SK-N-SH (cell line): ENCODE data around the gene AGBL1. TPM values are rescaled to one million over a fixed set of nuclear protein-coding genes. Genes with fewer than 3 reads are reported as not detected.

Experiments used
- CTCF ChIA-PET: fragments of 300-600, 350-600 bp; formaldehyde crosslinking; extraction: SDS; loops from one replicate; lab custom pipeline; 2021; lab: Yijun Ruan, JAX
- POLR2A ChIA-PET: fragments of 350-600 bp; sonication (Branson Sonifier 250); formaldehyde crosslinking; extraction: SDS; loops from one replicate; lab custom pipeline; 2020; ENCODE audit warnings: antibody characterized with exemption, inconsistent platforms; lab: Yijun Ruan, JAX
- DNase-seq: peaks from one replicate; pipeline ENCODE4 v3.0.0; 2012
- H2AFZ ChIP-seq: fragments of 200-600 bp; sonication (generic); 2 replicates; pipeline ENCODE4 v1.8.1; 2016; ENCODE audit warnings: antibody characterized with exemption, mild to moderate bottlenecking, low read depth
- H3F3A ChIP-seq: fragments of 200-600 bp; sonication (generic); replicated peaks from 2 replicates; pipeline ENCODE3; 2016; ENCODE audit warnings: antibody characterized with exemption, mild to moderate bottlenecking; ENCODE audit not compliant: insufficient read depth
- H3K27ac ChIP-seq, 2 experiments: fragments of 200-500 bp in 1 of 2; fragments of 200-600 bp in 1 of 2; sonication (Bioruptor generic) in 1 of 2; sonication (generic), shearing (Covaris generic) in 1 of 2; 2 replicates each; pipeline versions ENCODE4 v1.5.1 to v1.6.1; 2014 to 2016; ENCODE audit warnings: low read depth in 2 of 2, inconsistent platforms in 1 of 2, low read length in 1 of 2, mild to moderate bottlenecking in 1 of 2, mixed read lengths in 1 of 2
- H3K27me3 ChIP-seq: fragments of 200-600 bp; sonication (generic), shearing (Covaris generic); 2 replicates; pipeline ENCODE4 v1.6.1; 2016; ENCODE audit warnings: mixed run types; ENCODE audit not compliant: insufficient read depth
- H3K36me3 ChIP-seq, 2 experiments: fragments of 200-500 bp in 1 of 2; fragments of 200-600 bp in 1 of 2; sonication (Bioruptor generic) in 1 of 2; sonication (generic) in 1 of 2; replicated peaks in 1 of 2; 2 replicates each; pipeline versions ENCODE3 to v1.5.1; 2014 to 2016; ENCODE audit warnings: low read length in 1 of 2, mild to moderate bottlenecking in 1 of 2; ENCODE audit not compliant: insufficient read depth in 2 of 2, control insufficient read depth in 1 of 2
- H3K4me1 ChIP-seq, 2 experiments: fragments of 200-500 bp in 1 of 2; fragments of 200-600 bp in 1 of 2; sonication (Bioruptor generic) in 1 of 2; sonication (generic), shearing (Covaris generic) in 1 of 2; 2 replicates each; pipeline versions ENCODE4 v1.5.1 to v1.6.1; 2014 to 2016; ENCODE audit warnings: low read depth in 1 of 2, low read length in 1 of 2, mixed run types in 1 of 2; ENCODE audit not compliant: insufficient read depth in 2 of 2, control insufficient read depth in 1 of 2
- H3K4me2 ChIP-seq: fragments of 200-600 bp; sonication (generic), shearing (Covaris generic); 2 replicates; pipeline ENCODE4 v1.6.1; 2017; ENCODE audit warnings: mixed run types
- H3K4me3 ChIP-seq, 2 experiments: fragments of 200-500 bp in 1 of 2; fragments of 200-600 bp in 1 of 2; sonication (Bioruptor generic) in 1 of 2; sonication (generic), shearing (Covaris generic) in 1 of 2; 2 replicates each; pipeline versions ENCODE4 v1.5.1 to v1.8.1; 2014 to 2016; ENCODE audit warnings: low read depth in 2 of 2, inconsistent platforms in 1 of 2, low read length in 1 of 2, mild to moderate bottlenecking in 1 of 2, mixed read lengths in 1 of 2, moderate library complexity in 1 of 2
- H3K79me2 ChIP-seq: fragments of 200-600 bp; sonication (generic); 2 replicates; pipeline ENCODE4 v1.8.1; 2017; ENCODE audit warnings: mild to moderate bottlenecking; ENCODE audit not compliant: insufficient read depth
- H3K9ac ChIP-seq: fragments of 200-600 bp; sonication (generic); 2 replicates; pipeline ENCODE4 v1.6.1; 2017; ENCODE audit warnings: mixed run types
- H3K9me2 ChIP-seq: fragments of 200-600 bp; sonication (generic); 2 replicates; pipeline ENCODE4 v1.6.1; 2017; ENCODE audit warnings: mixed run types
- H3K9me3 ChIP-seq: fragments of 200-600 bp; sonication (generic); 2 replicates; pipeline ENCODE4 v1.6.1; 2017; ENCODE audit warnings: mixed run types, mild to moderate bottlenecking, moderate library complexity
- H4K20me1 ChIP-seq: fragments of 200-600 bp; sonication (generic); 2 replicates; pipeline ENCODE4 v1.6.1; 2017; ENCODE audit warnings: mild to moderate bottlenecking, mixed run types; ENCODE audit not compliant: insufficient read depth
- CHD2 ChIP-seq: fragments of 150-350 bp; IDR thresholded peaks from 2 replicates; pipeline ENCODE4 v1.6.1; 2018; ENCODE audit warnings: low read length; ENCODE audit not compliant: partially characterized antibody
- EP300 ChIP-seq, 2 experiments: IDR thresholded peaks; 2 replicates each; pipeline versions ENCODE4 v1.4.0 to v1.6.1; 2012; ENCODE audit warnings: borderline replicate concordance in 1 of 2, low read depth in 1 of 2, low read length in 1 of 2
- MXI1 ChIP-seq: IDR thresholded peaks from 2 replicates; pipeline ENCODE4 v1.6.1; 2012; ENCODE audit warnings: mild to moderate bottlenecking, low read depth, low read length, improper control_type of control experiment
- NRF1 ChIP-seq: IDR thresholded peaks from 2 replicates; pipeline ENCODE4 v1.6.1; 2012; ENCODE audit warnings: low read depth, mild to moderate bottlenecking, low read length
- RAD21 ChIP-seq: IDR thresholded peaks from 2 replicates; pipeline ENCODE4 v1.6.1; 2012; ENCODE audit warnings: mild to moderate bottlenecking, low read length
- RXRA ChIP-seq: IDR thresholded peaks from 2 replicates; pipeline ENCODE4 v1.4.0; 2012; ENCODE audit warnings: low read depth, mild to moderate bottlenecking, borderline replicate concordance
- SMC3 ChIP-seq: IDR thresholded peaks from 2 replicates; pipeline ENCODE4 v1.6.1; 2012; ENCODE audit warnings: low read depth, low read length, improper control_type of control experiment
- TAF1 ChIP-seq: IDR thresholded peaks from 2 replicates; pipeline ENCODE4 v1.6.1; 2012; ENCODE audit warnings: low read depth, mild to moderate bottlenecking, low read length, moderate library complexity, borderline replicate concordance
- WGBS: methylation state at CpG from one replicate; pipeline ENCODE4 v1.1.6; 2017; ENCODE audit warnings: low lambda C conversion rate; 5-methylcytosine and 5-hydroxymethylcytosine counted together
- polyA plus RNA-seq, 3 experiments: library from polyadenylated mRNA; depleted of rRNA; stranded (reverse); fragments of >200 nt; gene quantifications; 2 replicates each; pipeline ENCODE4 v1.2.3, GENCODE V29; 2012
- TF ChIP-seq, protein P1 (sequence below): fragments of 200-600 bp; sonication (generic); IDR thresholded peaks from 2 replicates; pipeline ENCODE4 v1.6.1; 2017; ENCODE audit warnings: antibody characterized with exemption, mild to moderate bottlenecking, moderate library complexity
- TF ChIP-seq, protein P2 (sequence below): IDR thresholded peaks from 2 replicates; pipeline ENCODE4 v1.4.0; 2012; ENCODE audit warnings: low read depth, borderline replicate concordance
- TF ChIP-seq, protein P3 (sequence below): IDR thresholded peaks from 2 replicates; pipeline ENCODE4 v1.4.0; 2012; ENCODE audit warnings: low read depth, borderline replicate concordance

AGBL1 gene
- polyA plus RNA-seq, 1 of the 3 experiments (the other 2 are of a cell fraction): not detected

DNA sequence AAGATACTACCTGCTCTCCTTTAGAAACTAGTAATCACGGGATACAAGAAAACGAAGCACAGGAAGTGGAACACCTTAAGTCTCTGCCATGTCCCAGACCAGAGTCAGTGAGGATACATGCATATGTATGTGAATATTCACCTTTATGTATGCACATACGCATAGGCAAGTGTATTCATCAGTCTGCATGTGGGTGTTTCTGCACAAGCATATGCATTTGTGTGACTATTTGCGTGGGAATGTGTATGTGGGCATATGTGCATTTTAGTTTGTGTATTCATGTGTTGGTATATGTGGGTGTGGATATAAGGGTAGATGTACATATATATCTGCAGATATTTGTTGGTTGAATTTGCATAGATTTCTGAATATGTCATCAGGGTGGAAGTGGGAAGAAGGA is 889.7 kb downstream of the AGBL1 start:
- Histone ChIP-seq H3K27me3 (no peaks in the 10 kb centered on the region), H4K20me1 (no peaks in the 10 kb centered on the region), H3F3A (no peaks in the 10 kb centered on the region)
- TF ChIP-seq TAF1 (no peak), NRF1 (no peak), RAD21 (no peak)
- TF ChIP-seq, protein P1, sequence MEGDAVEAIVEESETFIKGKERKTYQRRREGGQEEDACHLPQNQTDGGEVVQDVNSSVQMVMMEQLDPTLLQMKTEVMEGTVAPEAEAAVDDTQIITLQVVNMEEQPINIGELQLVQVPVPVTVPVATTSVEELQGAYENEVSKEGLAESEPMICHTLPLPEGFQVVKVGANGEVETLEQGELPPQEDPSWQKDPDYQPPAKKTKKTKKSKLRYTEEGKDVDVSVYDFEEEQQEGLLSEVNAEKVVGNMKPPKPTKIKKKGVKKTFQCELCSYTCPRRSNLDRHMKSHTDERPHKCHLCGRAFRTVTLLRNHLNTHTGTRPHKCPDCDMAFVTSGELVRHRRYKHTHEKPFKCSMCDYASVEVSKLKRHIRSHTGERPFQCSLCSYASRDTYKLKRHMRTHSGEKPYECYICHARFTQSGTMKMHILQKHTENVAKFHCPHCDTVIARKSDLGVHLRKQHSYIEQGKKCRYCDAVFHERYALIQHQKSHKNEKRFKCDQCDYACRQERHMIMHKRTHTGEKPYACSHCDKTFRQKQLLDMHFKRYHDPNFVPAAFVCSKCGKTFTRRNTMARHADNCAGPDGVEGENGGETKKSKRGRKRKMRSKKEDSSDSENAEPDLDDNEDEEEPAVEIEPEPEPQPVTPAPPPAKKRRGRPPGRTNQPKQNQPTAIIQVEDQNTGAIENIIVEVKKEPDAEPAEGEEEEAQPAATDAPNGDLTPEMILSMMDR: no peak
- TF ChIP-seq, all 33 proteins: peak for 0
- no peak overlapping the region for H3K4me2 ChIP-seq
- no peak overlapping the region for H2AFZ ChIP-seq
- H3K9me2 ChIP-seq: no peaks in the 10 kb centered on the region
- no peaks in the 10 kb centered on the region for H3K79me2 ChIP-seq
- H3K9ac ChIP-seq: no peak overlapping the region
- no peaks in the 10 kb centered on the region for H3K4me1 ChIP-seq
- DNase-seq: no peak
- ChIA-PET POLR2A (no interaction called here), CTCF (no interaction called here)
- no peaks in the 10 kb centered on the region for H3K9me3 ChIP-seq
- H3K4me3 ChIP-seq: no peak overlapping the region
- 38% methylated on average over 4 of the region's 4 CpGs for WGBS
- no peaks in the 10 kb centered on the region for H3K36me3 ChIP-seq
- no peak overlapping the region for H3K27ac ChIP-seq

DNA sequence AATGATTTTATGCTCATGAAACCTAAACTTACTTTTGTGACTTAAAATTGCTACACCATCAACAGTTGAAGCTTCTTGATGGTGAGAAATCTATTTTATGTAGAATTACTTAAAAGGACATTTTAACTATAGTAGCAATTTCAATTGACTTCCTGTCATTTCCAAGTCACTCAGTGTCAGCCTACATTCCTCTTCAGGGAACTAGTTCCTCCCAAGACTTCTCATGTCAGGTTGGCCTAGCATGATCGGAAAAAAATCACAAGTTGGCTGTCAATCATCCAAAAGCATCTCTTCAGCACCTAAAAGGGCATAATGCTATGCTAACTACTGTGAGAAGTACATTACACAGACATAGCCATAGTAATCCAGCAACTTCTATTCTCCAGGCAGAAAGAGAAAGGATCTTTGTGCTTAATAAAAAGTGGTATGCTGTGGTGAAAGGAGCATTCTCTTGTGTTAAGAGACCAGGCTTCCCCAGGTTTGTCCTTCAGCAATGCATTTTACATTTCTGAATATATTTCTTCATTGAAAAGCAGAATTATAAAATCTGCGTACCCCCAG is 893.7 kb downstream of the AGBL1 start:
- no peak overlapping the region for H3K27ac ChIP-seq

DNA sequence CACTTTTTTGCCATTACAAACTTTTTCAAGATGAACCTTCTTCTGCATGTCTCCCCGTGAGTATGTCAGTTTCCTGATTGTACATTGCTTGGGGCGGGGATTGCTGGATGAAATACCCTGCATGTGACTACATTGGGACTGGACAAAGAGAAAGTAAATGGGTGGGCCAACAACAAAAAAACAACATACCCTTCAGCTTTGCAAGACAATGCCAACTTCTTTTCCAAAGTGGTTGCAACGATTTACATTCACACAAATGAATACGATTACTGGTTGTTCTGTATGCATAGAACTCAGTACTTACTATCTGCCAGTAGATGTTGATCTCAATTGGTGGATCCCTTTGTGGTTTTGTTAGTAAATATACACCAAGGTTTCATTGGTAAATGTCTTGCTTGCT is 908.4 kb downstream of the AGBL1 start:
- Histone ChIP-seq H3K4me3 (no peak overlapping the region), H3K27ac (no peak overlapping the region), H3K4me1 (no peaks in the 10 kb centered on the region), H3F3A (no peaks in the 10 kb centered on the region), H3K79me2 (no peaks in the 10 kb centered on the region), H3K9me3 (no peaks in the 10 kb centered on the region), H3K9me2 (no peaks in the 10 kb centered on the region), H3K27me3 (no peaks in the 10 kb centered on the region), H3K9ac (no peak overlapping the region), H3K36me3 (no peaks in the 10 kb centered on the region), H4K20me1 (no peaks in the 10 kb centered on the region), H3K4me2 (no peak overlapping the region), H2AFZ (no peak overlapping the region)
- POLR2A ChIA-PET: no interaction called here
- no peak for TF ChIP-seq MXI1
- TF ChIP-seq SMC3: no peak
- no peak for TF ChIP-seq EP300 (IDR thresholded peaks at IDR 0.05; ENCODE audit: borderline replicate concordance in 1 of 2, low read depth in 1 of 2, low read length in 1 of 2)
- TF ChIP-seq CHD2: no peak
- TF ChIP-seq RXRA: no peak
- TF ChIP-seq, protein P1: no peak
- TF ChIP-seq, protein P2, sequence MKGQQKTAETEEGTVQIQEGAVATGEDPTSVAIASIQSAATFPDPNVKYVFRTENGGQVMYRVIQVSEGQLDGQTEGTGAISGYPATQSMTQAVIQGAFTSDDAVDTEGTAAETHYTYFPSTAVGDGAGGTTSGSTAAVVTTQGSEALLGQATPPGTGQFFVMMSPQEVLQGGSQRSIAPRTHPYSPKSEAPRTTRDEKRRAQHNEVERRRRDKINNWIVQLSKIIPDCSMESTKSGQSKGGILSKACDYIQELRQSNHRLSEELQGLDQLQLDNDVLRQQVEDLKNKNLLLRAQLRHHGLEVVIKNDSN: no peak
- DNase-seq: no peak
- WGBS: 43% methylated on average over 4 of the region's 4 CpGs
- CTCF ChIA-PET: no interaction called here

More for the DNA sequence above, 893.7 kb downstream of the AGBL1 start:
- 59% methylated on average over 2 of the region's 2 CpGs for WGBS
- Histone ChIP-seq H3K36me3 (no peaks in the 10 kb centered on the region), H3K79me2 (no peaks in the 10 kb centered on the region), H3K9me3 (no peaks in the 10 kb centered on the region), H3F3A (no peaks in the 10 kb centered on the region), H4K20me1 (no peaks in the 10 kb centered on the region), H3K4me2 (no peak overlapping the region), H3K27me3 (no peaks in the 10 kb centered on the region), H3K9ac (no peak overlapping the region), H3K4me1 (no peaks in the 10 kb centered on the region), H2AFZ (no peak overlapping the region), H3K9me2 (no peaks in the 10 kb centered on the region)
- DNase-seq: no peak
- TF ChIP-seq, protein P3, sequence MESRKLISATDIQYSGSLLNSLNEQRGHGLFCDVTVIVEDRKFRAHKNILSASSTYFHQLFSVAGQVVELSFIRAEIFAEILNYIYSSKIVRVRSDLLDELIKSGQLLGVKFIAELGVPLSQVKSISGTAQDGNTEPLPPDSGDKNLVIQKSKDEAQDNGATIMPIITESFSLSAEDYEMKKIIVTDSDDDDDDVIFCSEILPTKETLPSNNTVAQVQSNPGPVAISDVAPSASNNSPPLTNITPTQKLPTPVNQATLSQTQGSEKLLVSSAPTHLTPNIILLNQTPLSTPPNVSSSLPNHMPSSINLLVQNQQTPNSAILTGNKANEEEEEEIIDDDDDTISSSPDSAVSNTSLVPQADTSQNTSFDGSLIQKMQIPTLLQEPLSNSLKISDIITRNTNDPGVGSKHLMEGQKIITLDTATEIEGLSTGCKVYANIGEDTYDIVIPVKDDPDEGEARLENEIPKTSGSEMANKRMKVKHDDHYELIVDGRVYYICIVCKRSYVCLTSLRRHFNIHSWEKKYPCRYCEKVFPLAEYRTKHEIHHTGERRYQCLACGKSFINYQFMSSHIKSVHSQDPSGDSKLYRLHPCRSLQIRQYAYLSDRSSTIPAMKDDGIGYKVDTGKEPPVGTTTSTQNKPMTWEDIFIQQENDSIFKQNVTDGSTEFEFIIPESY: no peak
- TF ChIP-seq, all 33 proteins: peak for 0
- no peak overlapping the region for H3K4me3 ChIP-seq
- ChIA-PET CTCF (no interaction called here), POLR2A (no interaction called here)
